ENCODE results near the gene HTATSF1. TPM values are rescaled to one million over a fixed set of nuclear protein-coding genes. Genes with fewer than 3 reads are reported as not detected.

The HTATSF1 gene
- total RNA-seq, 1 experiment from 2014 or later, result 49.5 TPM

GRCh38 chrX:136450050-136450830 is 47.2 kb upstream of the HTATSF1 start:
- Histone ChIP-seq H3K4me2 (ENCODE audit: insufficient read depth, insufficient read length, low read length) (no peak overlapping the region), H4K5ac (ENCODE audit: insufficient read length, low read depth, low read length) (no peak overlapping the region), H2AK5ac (ENCODE audit: insufficient read length, low read length) (no peak overlapping the region), H2BK5ac (ENCODE audit: insufficient read length, low read length) (no peak overlapping the region), H3K9ac (ENCODE audit: extremely low read depth, insufficient read length, low read length) (no peak overlapping the region), H2BK12ac (ENCODE audit: insufficient read length, low read depth, low read length) (no peak overlapping the region), H3T11ph (ENCODE audit: low read length) (no peak overlapping the region), H3K4me1 (ENCODE audit: insufficient read depth, low read length) (no peaks in the 10 kb centered on the region), H2BK20ac (ENCODE audit: low read depth, low read length, poor library complexity, severe bottlenecking) (no peak overlapping the region), H3K14ac (ENCODE audit: insufficient read depth, low read length) (no peak overlapping the region), H4K20me1 (ENCODE audit: control insufficient read depth, insufficient read depth, insufficient read length) (no peaks in the 10 kb centered on the region), H3K56ac (ENCODE audit: insufficient read length, low read depth, low read length) (no peak overlapping the region), H2BK15ac (ENCODE audit: low read depth, low read length) (no peak overlapping the region), H4K8ac (replicated peaks; ENCODE audit: insufficient read length, low read depth, low read length) (no peak overlapping the region), H3K27ac (ENCODE audit: insufficient read length, low read depth, low read length) (no peak overlapping the region), H3K79me1 (ENCODE audit: insufficient read depth, low read depth, low read length, poor library complexity, severe bottlenecking) (no peaks in the 10 kb centered on the region), H3K23ac (ENCODE audit: insufficient read length, low read depth, low read length) (no peak overlapping the region), H3K4ac (ENCODE audit: low read depth, low read length) (no peak overlapping the region), H4K91ac (ENCODE audit: insufficient read length, low read depth, low read length) (no peak overlapping the region), H2BK120ac (ENCODE audit: low read depth, low read length, poor library complexity, severe bottlenecking) (no peak overlapping the region), H3K27me3 (ENCODE audit: insufficient read depth, low read length) (no peaks in the 10 kb centered on the region), H3K9me3 (ENCODE audit: control insufficient read depth, low read depth, low read length) (peaks cover 36% of the 10 kb centered on the region), H3K18ac (ENCODE audit: insufficient read length, low read depth, low read length) (no peak overlapping the region), H3K79me2 (ENCODE audit: insufficient read depth, low read length) (no peaks in the 10 kb centered on the region), H3K23me2 (ENCODE audit: insufficient read length, low read depth, low read length, poor library complexity, severe bottlenecking) (no peaks in the 10 kb centered on the region), H2AFZ (ENCODE audit: low read length) (no peak overlapping the region)
- no peak overlapping the region for H3K27ac Mint-ChIP-seq
- TF ChIP-seq CTCF (conservative IDR thresholded peaks at IDR 0.05), result no peak
- no peak overlapping the region for H3K4me3 Mint-ChIP-seq
- H3K36me3 Mint-ChIP-seq (ENCODE audit: insufficient read depth in 1 of 3, low read depth in 3 of 3), result peaks cover 0 to 5% (median 2%) of the 10 kb centered on the region in 3 experiments; a peak in 4 of 7 replicates
- WGBS (ENCODE audit: extremely low coverage, insufficient read length, low lambda C conversion rate), result no CpG with 5 or more reads among the region's 8 CpGs
- no peaks in the 10 kb centered on the region; the same call in 1 of the 2 replicates for H3K27me3 Mint-ChIP-seq (ENCODE audit: low read depth)
- peaks cover 11 to 16% of the 10 kb centered on the region in 2 experiments for H3K9me3 Mint-ChIP-seq
- no peak for DNase-seq
- no peaks in the 10 kb centered on the region for H3K4me1 Mint-ChIP-seq

All from H9 (cell line).